SIG-M5 treated with dmso at 0.1 percent for 504 hours (cell line): Measurements from ENCODE around the gene MAP2K1.
"Not testable (repeated sequence)": the region's sequence is repeated elsewhere in the genome, so short reads cannot be mapped to it uniquely, and the experiment has no call there.

Experiments
- DNase-seq: peaks from one replicate; lab custom pipeline; 2025; ENCODE audit not compliant: unreplicated experiment; lab: John Stamatoyannopoulos, UW

The MAP2K1 gene

DNA sequence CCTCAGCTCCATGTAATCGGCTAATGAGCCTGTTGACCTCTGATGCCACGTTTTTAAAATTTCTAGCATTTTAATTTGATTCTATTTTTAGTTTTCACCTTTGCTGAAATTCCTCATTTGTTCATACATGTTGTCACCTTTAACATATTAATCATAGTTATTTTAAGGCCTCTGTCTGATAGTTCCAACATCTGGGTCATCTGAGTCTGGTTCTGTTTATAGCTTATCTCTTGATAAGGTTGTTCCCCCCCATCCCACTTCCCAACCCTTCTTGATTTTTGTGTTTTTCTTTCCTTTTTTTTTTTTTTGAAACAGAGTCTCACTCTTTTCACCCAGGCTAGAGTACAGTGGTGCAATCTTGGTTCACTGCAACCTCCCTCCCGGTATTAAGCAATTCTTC lies 36.4 kb downstream of the MAP2K1 start:
- peak; percentile 3 for DNase-seq

- DNase-seq = no peak
These were observed 38.4 kb downstream of the MAP2K1 start for GRCh38 chr15:66424963-66425612.

DNA sequence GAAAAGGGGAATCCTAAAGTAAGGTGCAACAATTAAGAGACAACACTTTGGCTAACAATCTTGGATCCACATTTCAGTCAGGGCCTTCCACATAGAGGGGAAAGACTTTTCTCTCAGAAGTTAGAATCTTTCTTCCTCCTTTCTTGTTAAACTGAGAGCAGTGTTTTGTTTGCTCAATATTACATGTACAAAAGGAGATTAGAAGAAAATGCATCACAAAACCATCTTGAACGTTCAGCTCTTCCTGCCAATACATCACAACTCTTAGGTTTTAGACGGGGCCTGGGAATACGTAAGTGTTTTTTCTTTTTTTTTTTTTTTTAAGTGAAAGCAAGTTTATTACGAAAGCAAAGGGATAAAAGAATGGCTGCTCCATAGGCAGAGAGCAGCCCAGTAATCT lies 39.1 kb downstream of the MAP2K1 start:
- DNase-seq = peak; percentile 4

- no peak for DNase-seq
These were observed 42.4 kb downstream of the MAP2K1 start for GRCh38 chr15:66429117-66429516.

- DNase-seq = no peak
These were observed 42.8 kb downstream of the MAP2K1 start for GRCh38 chr15:66429546-66429945.

DNA sequence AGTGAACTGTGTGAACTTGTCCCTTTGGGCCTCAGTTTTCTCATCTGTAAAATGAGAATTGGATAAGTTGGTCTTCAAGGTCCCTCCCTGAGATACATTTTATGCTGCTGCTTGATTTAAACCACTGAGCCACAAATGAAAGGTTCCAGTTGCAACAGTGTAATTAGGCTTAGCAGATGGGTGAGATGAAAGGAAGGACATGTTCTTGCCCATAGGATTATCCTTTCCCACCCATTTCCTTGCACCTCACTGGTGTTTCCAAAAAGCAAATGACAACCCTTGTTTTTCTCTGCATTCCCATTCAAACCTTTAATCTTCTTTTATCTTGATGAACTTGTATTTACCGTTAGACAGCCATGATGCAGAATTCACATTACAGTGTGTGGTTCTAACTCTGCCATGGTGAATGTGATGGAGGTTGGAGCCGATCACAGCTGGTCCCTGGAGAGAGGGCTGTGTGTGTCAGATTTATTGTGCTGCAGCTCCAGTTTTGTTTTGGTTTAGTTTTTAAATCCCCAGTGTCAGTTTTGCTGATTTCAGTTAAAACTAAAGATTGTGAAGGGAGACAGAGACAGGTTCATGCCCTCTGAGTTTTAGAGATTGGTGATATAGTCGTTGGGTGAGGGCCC lies 44.0 kb downstream of the MAP2K1 start:
- DNase-seq = no peak

- DNase-seq = peak; percentile 38
These were observed 47.0 kb downstream of the MAP2K1 start for GRCh38 chr15:66433726-66434125.

GRCh38 chr15:66440501-66440900 lies 53.8 kb downstream of the MAP2K1 start:
- no peak for DNase-seq

- no peak for DNase-seq
These were observed 65.7 kb downstream of the MAP2K1 start for GRCh38 chr15:66452420-66452819.

GRCh38 chr15:66452971-66453580 lies 66.4 kb downstream of the MAP2K1 start:
- DNase-seq = no peak

DNA sequence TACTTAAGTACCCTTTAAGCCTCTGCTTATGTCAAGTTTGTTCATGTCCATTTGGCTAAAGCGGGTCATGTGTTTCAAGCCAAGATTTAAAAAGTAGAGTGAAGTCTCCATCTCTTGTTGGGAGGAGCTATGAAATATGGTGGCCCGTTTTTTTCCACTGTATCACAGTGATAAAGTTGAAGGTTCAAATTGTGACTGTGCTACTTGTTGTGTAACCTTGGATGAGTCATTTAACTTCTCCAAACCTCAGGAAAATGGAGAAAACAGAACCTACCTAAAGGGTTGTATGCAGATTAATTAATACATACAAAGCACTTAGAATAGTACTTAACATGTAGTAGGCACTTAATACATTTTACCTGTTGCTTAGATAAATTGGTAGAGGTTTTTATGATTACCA lies 67.4 kb downstream of the MAP2K1 start:
- DNase-seq = peak; percentile 46

- DNase-seq = no peak
These were observed 69.5 kb downstream of the MAP2K1 start for GRCh38 chr15:66456211-66456610.

DNA sequence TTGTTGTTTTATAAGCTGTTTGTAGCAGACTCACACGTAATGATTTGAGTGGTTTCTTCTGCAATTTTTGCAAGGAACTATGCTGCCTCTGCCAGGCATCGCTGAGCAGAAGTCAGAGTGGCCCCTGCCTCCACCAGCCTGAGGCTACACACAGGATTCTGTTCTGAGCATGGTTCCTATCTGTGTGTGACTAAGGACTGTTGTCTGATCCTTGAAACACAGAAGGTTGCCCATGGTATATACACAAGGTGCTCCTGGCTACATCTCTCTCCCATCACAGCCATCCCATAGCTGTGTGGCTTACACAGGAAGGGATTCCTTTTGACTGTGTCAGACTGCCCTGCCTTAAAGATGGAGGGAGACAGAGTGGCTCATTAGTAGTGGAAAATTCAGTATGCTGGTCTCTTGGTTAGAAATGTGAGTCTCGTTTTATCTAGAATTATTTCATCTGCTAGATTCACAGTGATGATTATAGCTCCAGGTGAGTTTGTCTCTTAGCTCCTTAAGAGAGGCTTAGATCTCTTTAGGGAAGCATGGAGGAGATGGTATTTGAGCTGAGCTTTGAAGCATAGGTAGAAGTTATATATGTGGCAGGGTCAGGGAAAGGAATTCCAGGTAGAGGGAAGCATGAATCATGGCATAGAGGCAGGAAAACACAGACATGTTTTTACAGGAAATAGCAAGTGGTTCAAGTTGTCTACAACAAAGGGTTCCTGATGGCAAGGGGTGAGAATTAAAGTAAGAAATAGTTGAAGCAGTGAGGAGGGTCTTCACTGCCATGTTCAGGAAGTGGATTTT lies 73.3 kb downstream of the MAP2K1 start:
- no peak for DNase-seq

GRCh38 chr15:66461294-66461693 lies 74.6 kb downstream of the MAP2K1 start:
- DNase-seq = not testable (repeated sequence)

DNA sequence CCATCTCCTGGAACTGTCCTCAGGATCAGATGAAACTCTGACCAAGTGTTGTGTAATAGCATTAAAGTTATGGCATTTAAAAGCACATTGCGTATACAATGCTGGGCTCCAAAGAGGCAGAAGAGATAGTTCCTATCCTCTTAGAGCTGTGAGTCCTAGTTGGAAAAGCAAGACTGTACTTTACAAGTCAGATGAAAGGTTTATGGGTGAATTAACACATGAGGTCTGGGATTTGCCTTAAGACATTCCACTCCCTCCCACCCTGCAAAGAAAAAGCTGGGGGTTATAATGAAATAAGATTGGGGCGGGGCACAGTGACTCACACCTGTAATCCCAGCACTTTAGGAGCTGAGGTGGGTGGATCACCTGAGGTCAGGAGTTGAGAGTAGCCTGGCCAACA lies 75.2 kb downstream of the MAP2K1 start:
- no peak for DNase-seq

DNA sequence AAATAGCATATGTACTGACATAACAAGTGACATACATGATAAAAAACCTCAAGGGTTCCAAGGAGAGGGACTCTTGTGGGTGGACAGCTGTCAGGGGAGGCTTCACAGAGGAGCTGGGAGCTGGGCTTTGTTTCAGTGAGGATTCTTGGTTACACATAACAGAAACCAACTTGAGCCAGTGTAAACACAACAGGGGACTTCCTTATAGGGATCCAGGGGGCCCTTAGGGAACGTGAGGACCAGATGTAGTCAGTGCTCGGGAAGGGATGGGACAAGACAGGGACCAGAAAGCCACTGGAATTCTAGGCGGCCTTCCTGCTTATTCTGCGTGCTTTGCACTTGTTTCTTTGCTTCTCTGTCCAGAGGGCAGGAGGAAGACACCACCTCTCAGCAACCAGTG lies 75.9 kb downstream of the MAP2K1 start:
- no peak for DNase-seq

- not testable (repeated sequence) for DNase-seq
These were observed 78.6 kb downstream of the MAP2K1 start for GRCh38 chr15:66465294-66465693.

GRCh38 chr15:66467162-66468040 lies 80.7 kb downstream of the MAP2K1 start:
- not testable (repeated sequence) for DNase-seq

GRCh38 chr15:66470825-66471224 lies 84.1 kb downstream of the MAP2K1 start:
- not testable (repeated sequence) for DNase-seq

- DNase-seq = no peak
These were observed 85.7 kb downstream of the MAP2K1 start for GRCh38 chr15:66472176-66472999.
